ENCODE data around the gene NUDT9.

Gene NUDT9

DNA sequence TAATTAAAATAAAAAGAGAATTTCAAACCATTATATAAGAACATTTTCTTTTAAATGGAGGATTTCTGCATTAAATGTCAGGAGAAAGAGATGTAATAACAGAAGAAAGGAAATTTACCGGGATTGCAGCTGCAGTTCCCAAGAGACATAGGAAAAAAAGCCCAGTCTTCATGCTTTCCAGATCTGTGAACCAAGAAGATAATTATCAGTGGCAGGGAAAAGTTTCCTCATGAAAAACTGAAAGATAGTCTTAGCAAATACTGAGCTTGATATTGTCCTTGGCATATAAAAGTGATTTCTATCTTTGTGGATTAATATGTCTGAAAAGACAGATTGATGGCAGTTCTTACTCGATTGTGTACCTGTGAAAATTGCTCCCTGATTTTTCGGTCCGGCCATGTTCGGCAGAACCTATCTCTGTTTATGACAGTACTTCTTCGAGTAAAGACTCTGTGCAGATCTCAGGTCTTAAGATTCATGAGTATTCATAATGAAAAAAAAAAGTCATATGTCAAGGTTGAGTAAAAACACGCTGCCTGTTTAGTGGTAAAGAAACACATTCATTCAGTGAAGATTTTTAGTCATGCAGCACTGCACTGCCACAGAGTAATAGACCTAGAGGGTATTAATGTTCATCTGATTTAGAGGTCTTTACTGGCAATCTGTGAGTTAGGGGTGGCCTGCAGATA, 77.2 kb downstream of the NUDT9 start:
- H3K4me3 ChIP-seq, result no peak overlapping the region
- TF ChIP-seq, protein P1, sequence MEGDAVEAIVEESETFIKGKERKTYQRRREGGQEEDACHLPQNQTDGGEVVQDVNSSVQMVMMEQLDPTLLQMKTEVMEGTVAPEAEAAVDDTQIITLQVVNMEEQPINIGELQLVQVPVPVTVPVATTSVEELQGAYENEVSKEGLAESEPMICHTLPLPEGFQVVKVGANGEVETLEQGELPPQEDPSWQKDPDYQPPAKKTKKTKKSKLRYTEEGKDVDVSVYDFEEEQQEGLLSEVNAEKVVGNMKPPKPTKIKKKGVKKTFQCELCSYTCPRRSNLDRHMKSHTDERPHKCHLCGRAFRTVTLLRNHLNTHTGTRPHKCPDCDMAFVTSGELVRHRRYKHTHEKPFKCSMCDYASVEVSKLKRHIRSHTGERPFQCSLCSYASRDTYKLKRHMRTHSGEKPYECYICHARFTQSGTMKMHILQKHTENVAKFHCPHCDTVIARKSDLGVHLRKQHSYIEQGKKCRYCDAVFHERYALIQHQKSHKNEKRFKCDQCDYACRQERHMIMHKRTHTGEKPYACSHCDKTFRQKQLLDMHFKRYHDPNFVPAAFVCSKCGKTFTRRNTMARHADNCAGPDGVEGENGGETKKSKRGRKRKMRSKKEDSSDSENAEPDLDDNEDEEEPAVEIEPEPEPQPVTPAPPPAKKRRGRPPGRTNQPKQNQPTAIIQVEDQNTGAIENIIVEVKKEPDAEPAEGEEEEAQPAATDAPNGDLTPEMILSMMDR (IDR thresholded peaks at IDR 0.05), result no peak
- no peak for DNase-seq (ENCODE audit: low spot score)
- H3K27ac ChIP-seq, result peak overlapping the region in 1 of 2 donors; percentile 19

DNA sequence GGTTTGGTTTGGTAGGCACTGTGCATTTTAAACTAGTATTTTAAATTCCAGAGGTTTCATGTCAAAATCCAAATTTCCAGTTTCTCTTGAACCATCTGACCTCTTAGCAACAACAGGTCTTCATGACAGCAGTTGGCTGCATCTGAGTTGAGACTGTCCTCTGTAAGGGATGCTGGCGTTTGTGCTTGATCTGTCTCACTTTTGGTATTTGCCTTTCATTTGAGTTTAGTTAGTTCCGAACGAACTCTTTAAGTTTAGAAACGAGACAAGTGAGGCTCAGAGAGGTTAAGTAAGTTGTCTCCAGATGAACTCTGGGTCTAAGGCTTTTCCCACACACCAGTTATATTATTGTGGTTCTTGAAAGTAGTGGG, 77.7 kb downstream of the NUDT9 start:
- peak overlapping the region in 1 of 2 donors; percentile 19 for H3K27ac ChIP-seq
- TF ChIP-seq, protein P1 (IDR thresholded peaks at IDR 0.05), result no peak
- no peak for DNase-seq (ENCODE audit: low spot score)
- H3K4me3 ChIP-seq, result no peak overlapping the region

DNA sequence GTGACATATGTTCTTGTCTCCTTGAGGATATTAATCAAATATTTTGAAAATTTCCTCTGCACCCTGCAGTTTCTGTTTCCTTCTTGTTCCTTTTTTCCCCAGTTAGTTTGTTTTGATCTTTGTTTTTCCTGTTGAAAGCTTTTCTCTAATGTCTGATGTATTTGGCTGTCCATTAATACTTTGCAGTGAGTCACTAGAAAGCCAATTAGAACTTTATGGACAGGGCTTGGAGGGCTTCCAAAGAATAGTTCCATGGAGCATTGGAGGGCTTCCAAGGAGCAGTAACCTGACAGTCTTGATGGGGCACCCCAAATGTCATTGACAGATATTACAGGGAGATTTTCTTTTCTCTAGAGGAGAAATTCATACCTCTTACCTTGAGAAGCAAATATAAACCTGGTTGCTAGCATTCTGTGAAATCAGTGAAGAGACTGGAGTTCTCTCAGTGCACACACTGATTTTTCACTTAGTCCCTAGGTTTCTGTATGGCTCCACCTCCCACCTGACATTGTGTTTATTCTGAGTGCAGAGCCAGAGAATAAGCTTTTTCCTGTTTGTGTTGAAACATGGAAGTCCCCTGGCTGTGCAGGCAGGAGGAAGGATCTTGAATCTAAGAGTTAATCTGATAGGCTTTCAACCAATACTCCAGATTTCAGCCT, 80.3 kb downstream of the NUDT9 start:
- no peak for DNase-seq (ENCODE audit: low spot score)
- Histone ChIP-seq H3K4me3 (no peak overlapping the region), H3K27ac (peak overlapping the region; percentile 21 to 40)
- TF ChIP-seq, protein P1 (IDR thresholded peaks at IDR 0.05), result no peak

DNA sequence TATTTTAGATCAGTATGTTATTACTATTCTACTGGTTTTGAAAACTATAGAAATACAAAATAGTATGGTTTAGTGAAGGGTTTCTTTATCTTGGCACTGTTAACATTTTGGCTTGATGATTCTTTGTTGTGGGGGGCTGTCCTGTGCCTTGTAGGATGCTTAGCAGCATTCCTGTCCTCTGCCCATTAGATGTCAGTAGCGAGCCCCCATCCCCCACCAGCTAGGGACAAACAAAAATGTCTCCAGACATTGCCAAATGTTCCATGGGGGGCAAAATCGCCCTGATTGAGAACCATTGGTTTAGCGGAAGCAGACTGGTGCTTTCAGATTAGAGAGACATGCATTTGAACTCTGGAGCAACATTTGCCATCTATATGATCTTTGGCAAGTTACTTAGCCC, 83.5 kb downstream of the NUDT9 start:
- H3K27ac ChIP-seq, result peak overlapping the region; percentile 46 to 80
- DNase-seq (ENCODE audit: low spot score), result no peak
- H3K4me3 ChIP-seq, result no peak overlapping the region
- TF ChIP-seq, protein P1 (IDR thresholded peaks at IDR 0.05), result no peak

DNA sequence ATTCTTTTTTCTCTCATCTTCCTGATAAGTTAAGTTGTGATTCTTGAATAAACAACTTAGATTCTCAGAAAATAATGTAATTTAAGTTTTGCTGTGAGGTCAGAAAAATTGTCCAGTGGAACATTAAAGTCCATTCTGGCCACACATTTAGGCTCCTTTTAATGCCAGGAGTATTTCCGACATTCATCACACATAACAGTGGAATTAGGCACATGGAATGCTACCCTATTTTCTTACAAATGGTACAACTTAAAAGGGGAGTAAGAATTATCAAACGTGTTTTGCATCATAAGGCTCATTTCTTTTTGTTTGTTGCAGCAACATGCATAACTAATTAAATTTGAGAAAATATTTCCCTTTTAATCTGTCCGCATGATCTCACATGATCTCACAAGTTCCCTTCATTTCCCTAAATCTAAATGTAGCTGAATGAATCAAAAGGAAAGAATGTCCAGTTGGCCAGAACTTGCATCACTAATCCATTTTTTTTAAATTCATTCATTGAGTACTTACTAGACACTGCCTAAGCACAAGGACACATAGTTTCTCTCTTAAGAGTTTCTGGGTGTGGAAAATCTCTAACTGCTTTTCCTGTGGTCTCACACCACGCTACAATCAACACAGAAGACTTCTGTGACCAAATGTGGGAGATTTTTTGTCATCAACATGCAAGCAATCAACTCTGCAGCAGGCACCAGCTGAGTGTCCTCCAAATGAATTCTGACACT, 84.8 kb downstream of the NUDT9 start:
- peak overlapping the region; percentile 46 to 80 for H3K27ac ChIP-seq
- TF ChIP-seq, protein P1 (IDR thresholded peaks at IDR 0.05), result no peak

More for the DNA sequence above, 84.8 kb downstream of the NUDT9 start:
- H3K4me3 ChIP-seq, result no peak overlapping the region
- no peak for DNase-seq (ENCODE audit: low spot score)
